PC-9 (cell line): ENCODE results near the gene HCCS. TPM values are rescaled to one million over a fixed set of nuclear protein-coding genes. Genes with fewer than 3 reads are reported as not detected.

Experiments
- BruUV-seq: library from RNA; stranded (reverse); fragments of 400-500 nt; replicated peaks from 2 replicates; lab custom pipeline; 2021; lab: Mats Ljungman, UMichigan
- CTCF ChIA-PET: fragments of 300-600 bp; sonication (Branson Sonifier 250); formaldehyde crosslinking; loops from one replicate; lab custom pipeline; 2022; ENCODE audit warnings: antibody characterized with exemption; lab: Charles Lee
- POLR2A ChIA-PET: fragments of 300-600 bp; sonication (Branson Sonifier 250); formaldehyde crosslinking; loops from one replicate; lab custom pipeline; 2022; ENCODE audit warnings: antibody characterized with exemption; ENCODE audit not compliant: unreplicated experiment; lab: Charles Lee
- DNase-seq, 2 experiments: peaks; one replicate each; pipeline versions ENCODE4 v3.0.0 to v3.0.0-alpha.2; 2015 to 2022; ENCODE audit warnings: mixed read lengths in 1 of 2
- H2AFZ ChIP-seq: fragments of 200-600 bp; sonication (generic); 2 replicates; pipeline ENCODE4 v1.8.1; 2017; ENCODE audit warnings: antibody characterized with exemption
- H3F3A ChIP-seq: fragments of 200-600 bp; sonication (generic); 2 replicates; pipeline ENCODE4 v1.8.1; 2017; ENCODE audit warnings: antibody characterized with exemption, mild to moderate bottlenecking, low read depth; ENCODE audit not compliant: insufficient read depth
- H3K27ac ChIP-seq: fragments of 200-600 bp; sonication (generic); 2 replicates; pipeline ENCODE4 v1.6.1; 2016; ENCODE audit warnings: mixed run types
- H3K27me3 ChIP-seq: fragments of 200-600 bp; sonication (generic); 2 replicates; pipeline ENCODE4 v1.6.1; 2016; ENCODE audit warnings: low read depth, mixed run types; ENCODE audit not compliant: insufficient read depth
- H3K36me3 ChIP-seq: fragments of 200-600 bp; sonication (generic); 2 replicates; pipeline ENCODE4 v1.6.1; 2016; ENCODE audit warnings: low read depth, mixed run types
- H3K4me1 ChIP-seq: fragments of 200-600 bp; sonication (generic); replicated peaks from 2 replicates; pipeline ENCODE4 v1.6.1; 2016; ENCODE audit warnings: mixed run types; ENCODE audit not compliant: insufficient read depth
- H3K4me2 ChIP-seq: fragments of 200-600 bp; sonication (generic); 2 replicates; pipeline ENCODE4 v1.6.1; 2017; ENCODE audit warnings: mixed run types
- H3K4me3 ChIP-seq: fragments of 200-600 bp; sonication (generic); 2 replicates; pipeline ENCODE4 v1.6.1; 2016; ENCODE audit warnings: mixed run types
- H3K79me2 ChIP-seq: fragments of 200-600 bp; sonication (generic); 2 replicates; pipeline ENCODE4 v1.6.1; 2017; ENCODE audit warnings: low read depth, mixed run types
- H3K9me2 ChIP-seq: fragments of 200-600 bp; sonication (generic); 2 replicates; pipeline ENCODE4 v1.8.1; 2017; ENCODE audit warnings: mild to moderate bottlenecking; ENCODE audit not compliant: insufficient read depth
- H3K9me3 ChIP-seq: fragments of 200-600 bp; sonication (generic); 2 replicates; pipeline ENCODE4 v1.8.1; 2016; ENCODE audit warnings: low read depth; ENCODE audit not compliant: insufficient read depth
- H4K20me1 ChIP-seq: fragments of 200-600 bp; sonication (generic); 2 replicates; pipeline ENCODE4 v1.8.1; 2017; ENCODE audit not compliant: insufficient read depth
- CTCF ChIP-seq: fragments of 200-600 bp; sonication (generic); conservative IDR thresholded peaks from 2 replicates; pipeline ENCODE4 v1.6.1; 2017; ENCODE audit warnings: mixed run types, antibody characterized with exemption, mild to moderate bottlenecking, moderate library complexity
- EZH2 ChIP-seq: fragments of 200-600 bp; sonication (generic); IDR thresholded peaks from 2 replicates; pipeline ENCODE4 v1.8.0; 2017; ENCODE audit warnings: antibody characterized with exemption, low read depth
- intact Hi-C: fragments of 100-400 bp; cut with micrococcal nuclease; formaldehyde crosslinking; loops from one replicate; pipeline ENCODE4 v1.10.0; 2022; ENCODE audit not compliant: unreplicated experiment
- total RNA-seq: library from RNA; stranded (reverse); gene quantifications from 2 replicates; pipeline ENCODE4 v1.2.3, GENCODE V29; 2021

HCCS gene
- total RNA-seq, 1 experiment from 2014 or later: 38.5 TPM

- Histone ChIP-seq H3F3A (no peaks in the 10 kb centered on the region), H3K9me3 (no peaks in the 10 kb centered on the region), H3K36me3 (no peaks in the 10 kb centered on the region), H3K4me1 (no peaks in the 10 kb centered on the region), H4K20me1 (no peaks in the 10 kb centered on the region), H3K4me3 (no peak overlapping the region), H3K9me2 (no peaks in the 10 kb centered on the region), H3K27ac (no peak overlapping the region), H3K4me2 (no peak overlapping the region), H3K27me3 (0 out of 2 replicates have a peak, but pooled peaks cover 6% of the 10 kb centered on the region), H3K79me2 (no peaks in the 10 kb centered on the region), H2AFZ (no peak overlapping the region)
- ChIA-PET POLR2A (no interaction called here), CTCF (no interaction called here)
- TF ChIP-seq CTCF: no peak
- no peak for TF ChIP-seq EZH2
- no TSS peak for BruUV-seq
- DNase-seq: no peak
- intact Hi-C loops: no loop called here
These were observed 40.8 kb downstream of the HCCS start for GRCh38 chrX:11151799-11152559.

- H3F3A ChIP-seq: no peaks in the 10 kb centered on the region
- no peak for DNase-seq
- ChIA-PET CTCF (no interaction called here), POLR2A (no interaction called here)
- H4K20me1 ChIP-seq: no peaks in the 10 kb centered on the region
- H2AFZ ChIP-seq: no peak overlapping the region
- no peaks in the 10 kb centered on the region for H3K36me3 ChIP-seq
- no peak for TF ChIP-seq CTCF
- TF ChIP-seq EZH2: no peak
- no peaks in the 10 kb centered on the region for H3K79me2 ChIP-seq
- H3K9me3 ChIP-seq: no peaks in the 10 kb centered on the region
- H3K27ac ChIP-seq: no peak overlapping the region
- BruUV-seq: no TSS peak
- no peaks in the 10 kb centered on the region for H3K9me2 ChIP-seq
- no peak overlapping the region for H3K4me3 ChIP-seq
- no peaks in the 10 kb centered on the region for H3K4me1 ChIP-seq
- H3K27me3 ChIP-seq: peaks cover 15% of the 10 kb centered on the region; the same call in 1 of the 2 replicates
- intact Hi-C loops: no loop called here
- H3K4me2 ChIP-seq: no peak overlapping the region
These were observed 48.0 kb downstream of the HCCS start for GRCh38 chrX:11159149-11159548.

- DNase-seq: no peak
- POLR2A ChIA-PET: no interaction called here
These were observed 53.3 kb downstream of the HCCS start for GRCh38 chrX:11164433-11164832.

More at GRCh38 chrX:11164433-11164832, 53.3 kb downstream of the HCCS start:
- H3K27me3 ChIP-seq: no peaks in the 10 kb centered on the region
- H2AFZ ChIP-seq: no peak overlapping the region
- no peak overlapping the region for H3K27ac ChIP-seq
- CTCF ChIA-PET: no interaction called here
- H3K36me3 ChIP-seq: no peaks in the 10 kb centered on the region
- no peaks in the 10 kb centered on the region for H3F3A ChIP-seq
- no peak for TF ChIP-seq EZH2
- no peak for TF ChIP-seq CTCF
- H3K4me1 ChIP-seq: no peaks in the 10 kb centered on the region
- H3K9me3 ChIP-seq: no peaks in the 10 kb centered on the region
- intact Hi-C loops: no loop called here
- H4K20me1 ChIP-seq: no peaks in the 10 kb centered on the region
- H3K4me2 ChIP-seq: no peak overlapping the region
- no peak overlapping the region for H3K4me3 ChIP-seq
- no TSS peak for BruUV-seq
- H3K79me2 ChIP-seq: no peaks in the 10 kb centered on the region
- no peaks in the 10 kb centered on the region for H3K9me2 ChIP-seq
